PFSK-1 (cell line): ENCODE data around the gene ARHGAP27.

ENCODE experiments used
- POLR2AphosphoS5 ChIP-seq: IDR thresholded peaks from 2 replicates; pipeline ENCODE4 v1.6.1; 2012; ENCODE audit warnings: low read depth, mild to moderate bottlenecking, control low read depth, low read length, moderate library complexity
- TAF1 ChIP-seq: IDR thresholded peaks from 2 replicates; pipeline ENCODE4 v1.6.1; 2012; ENCODE audit warnings: low read length, control low read depth, borderline replicate concordance; ENCODE audit not compliant: insufficient read depth
- TF ChIP-seq, protein P1 (sequence below), 2 experiments: IDR thresholded peaks; 2 replicates each; pipeline versions ENCODE4 v1.6.1 to v1.8.0; 2011 to 2012; ENCODE audit warnings: low read depth in 2 of 2, low read length in 2 of 2, control low read depth in 1 of 2, inconsistent platforms in 1 of 2, mild to moderate bottlenecking in 1 of 2, moderate library complexity in 1 of 2; ENCODE audit not compliant: insufficient read depth in 1 of 2

GRCh38 chr17:45410144-45411091 lies 22.3 kb downstream of the ARHGAP27 start:
- TF ChIP-seq TAF1 (no peak), POLR2AphosphoS5 (no peak)
- TF ChIP-seq, protein P1, sequence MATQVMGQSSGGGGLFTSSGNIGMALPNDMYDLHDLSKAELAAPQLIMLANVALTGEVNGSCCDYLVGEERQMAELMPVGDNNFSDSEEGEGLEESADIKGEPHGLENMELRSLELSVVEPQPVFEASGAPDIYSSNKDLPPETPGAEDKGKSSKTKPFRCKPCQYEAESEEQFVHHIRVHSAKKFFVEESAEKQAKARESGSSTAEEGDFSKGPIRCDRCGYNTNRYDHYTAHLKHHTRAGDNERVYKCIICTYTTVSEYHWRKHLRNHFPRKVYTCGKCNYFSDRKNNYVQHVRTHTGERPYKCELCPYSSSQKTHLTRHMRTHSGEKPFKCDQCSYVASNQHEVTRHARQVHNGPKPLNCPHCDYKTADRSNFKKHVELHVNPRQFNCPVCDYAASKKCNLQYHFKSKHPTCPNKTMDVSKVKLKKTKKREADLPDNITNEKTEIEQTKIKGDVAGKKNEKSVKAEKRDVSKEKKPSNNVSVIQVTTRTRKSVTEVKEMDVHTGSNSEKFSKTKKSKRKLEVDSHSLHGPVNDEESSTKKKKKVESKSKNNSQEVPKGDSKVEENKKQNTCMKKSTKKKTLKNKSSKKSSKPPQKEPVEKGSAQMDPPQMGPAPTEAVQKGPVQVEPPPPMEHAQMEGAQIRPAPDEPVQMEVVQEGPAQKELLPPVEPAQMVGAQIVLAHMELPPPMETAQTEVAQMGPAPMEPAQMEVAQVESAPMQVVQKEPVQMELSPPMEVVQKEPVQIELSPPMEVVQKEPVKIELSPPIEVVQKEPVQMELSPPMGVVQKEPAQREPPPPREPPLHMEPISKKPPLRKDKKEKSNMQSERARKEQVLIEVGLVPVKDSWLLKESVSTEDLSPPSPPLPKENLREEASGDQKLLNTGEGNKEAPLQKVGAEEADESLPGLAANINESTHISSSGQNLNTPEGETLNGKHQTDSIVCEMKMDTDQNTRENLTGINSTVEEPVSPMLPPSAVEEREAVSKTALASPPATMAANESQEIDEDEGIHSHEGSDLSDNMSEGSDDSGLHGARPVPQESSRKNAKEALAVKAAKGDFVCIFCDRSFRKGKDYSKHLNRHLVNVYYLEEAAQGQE (IDR thresholded peaks at IDR 0.05; ENCODE audit: insufficient read depth in 1 of 2, low read depth in 2 of 2, low read length in 2 of 2), result no peak
